SK-N-SH (cell line): ENCODE measurements around the gene CLK1. TPM values are rescaled to one million over a fixed set of nuclear protein-coding genes. Genes with fewer than 3 reads are reported as not detected.
A peak's percentile ranks its signal among the peaks of the same experiment; 100 is the strongest.

Source experiments
- CTCF ChIA-PET: fragments of 300-600, 350-600 bp; formaldehyde crosslinking; extraction: SDS; loops from one replicate; lab custom pipeline; 2021; lab: Yijun Ruan, JAX
- POLR2A ChIA-PET: fragments of 350-600 bp; sonication (Branson Sonifier 250); formaldehyde crosslinking; extraction: SDS; loops from one replicate; lab custom pipeline; 2020; ENCODE audit warnings: antibody characterized with exemption, inconsistent platforms; lab: Yijun Ruan, JAX
- DNase-seq: peaks from one replicate; pipeline ENCODE4 v3.0.0; 2012
- H2AFZ ChIP-seq: fragments of 200-600 bp; sonication (generic); 2 replicates; pipeline ENCODE4 v1.8.1; 2016; ENCODE audit warnings: antibody characterized with exemption, mild to moderate bottlenecking, low read depth
- H3F3A ChIP-seq: fragments of 200-600 bp; sonication (generic); replicated peaks from 2 replicates; pipeline ENCODE3; 2016; ENCODE audit warnings: antibody characterized with exemption, mild to moderate bottlenecking; ENCODE audit not compliant: insufficient read depth
- H3K27ac ChIP-seq, 2 experiments: fragments of 200-500 bp in 1 of 2; fragments of 200-600 bp in 1 of 2; sonication (Bioruptor generic) in 1 of 2; sonication (generic), shearing (Covaris generic) in 1 of 2; 2 replicates each; pipeline versions ENCODE4 v1.5.1 to v1.6.1; 2014 to 2016; ENCODE audit warnings: low read depth in 2 of 2, inconsistent platforms in 1 of 2, low read length in 1 of 2, mild to moderate bottlenecking in 1 of 2, mixed read lengths in 1 of 2
- H3K27me3 ChIP-seq: fragments of 200-600 bp; sonication (generic), shearing (Covaris generic); 2 replicates; pipeline ENCODE4 v1.6.1; 2016; ENCODE audit warnings: mixed run types; ENCODE audit not compliant: insufficient read depth
- H3K36me3 ChIP-seq, 2 experiments: fragments of 200-500 bp in 1 of 2; fragments of 200-600 bp in 1 of 2; sonication (Bioruptor generic) in 1 of 2; sonication (generic) in 1 of 2; replicated peaks in 1 of 2; 2 replicates each; pipeline versions ENCODE3 to v1.5.1; 2014 to 2016; ENCODE audit warnings: low read length in 1 of 2, mild to moderate bottlenecking in 1 of 2; ENCODE audit not compliant: insufficient read depth in 2 of 2, control insufficient read depth in 1 of 2
- H3K4me1 ChIP-seq, 2 experiments: fragments of 200-500 bp in 1 of 2; fragments of 200-600 bp in 1 of 2; sonication (Bioruptor generic) in 1 of 2; sonication (generic), shearing (Covaris generic) in 1 of 2; 2 replicates each; pipeline versions ENCODE4 v1.5.1 to v1.6.1; 2014 to 2016; ENCODE audit warnings: low read depth in 1 of 2, low read length in 1 of 2, mixed run types in 1 of 2; ENCODE audit not compliant: insufficient read depth in 2 of 2, control insufficient read depth in 1 of 2
- H3K4me2 ChIP-seq: fragments of 200-600 bp; sonication (generic), shearing (Covaris generic); 2 replicates; pipeline ENCODE4 v1.6.1; 2017; ENCODE audit warnings: mixed run types
- H3K4me3 ChIP-seq, 2 experiments: fragments of 200-500 bp in 1 of 2; fragments of 200-600 bp in 1 of 2; sonication (Bioruptor generic) in 1 of 2; sonication (generic), shearing (Covaris generic) in 1 of 2; 2 replicates each; pipeline versions ENCODE4 v1.5.1 to v1.8.1; 2014 to 2016; ENCODE audit warnings: low read depth in 2 of 2, inconsistent platforms in 1 of 2, low read length in 1 of 2, mild to moderate bottlenecking in 1 of 2, mixed read lengths in 1 of 2, moderate library complexity in 1 of 2
- H3K79me2 ChIP-seq: fragments of 200-600 bp; sonication (generic); 2 replicates; pipeline ENCODE4 v1.8.1; 2017; ENCODE audit warnings: mild to moderate bottlenecking; ENCODE audit not compliant: insufficient read depth
- H3K9ac ChIP-seq: fragments of 200-600 bp; sonication (generic); 2 replicates; pipeline ENCODE4 v1.6.1; 2017; ENCODE audit warnings: mixed run types
- H3K9me2 ChIP-seq: fragments of 200-600 bp; sonication (generic); 2 replicates; pipeline ENCODE4 v1.6.1; 2017; ENCODE audit warnings: mixed run types
- H3K9me3 ChIP-seq: fragments of 200-600 bp; sonication (generic); 2 replicates; pipeline ENCODE4 v1.6.1; 2017; ENCODE audit warnings: mixed run types, mild to moderate bottlenecking, moderate library complexity
- H4K20me1 ChIP-seq: fragments of 200-600 bp; sonication (generic); 2 replicates; pipeline ENCODE4 v1.6.1; 2017; ENCODE audit warnings: mild to moderate bottlenecking, mixed run types; ENCODE audit not compliant: insufficient read depth
- EZH2phosphoT487 ChIP-seq: fragments of 200-600 bp; sonication (generic); IDR thresholded peaks from 2 replicates; pipeline ENCODE4 v1.6.1; 2017; ENCODE audit warnings: low read depth, mixed run types, mild to moderate bottlenecking, antibody characterized with exemption, moderate library complexity, borderline replicate concordance
- FOSL2 ChIP-seq: IDR thresholded peaks from 2 replicates; pipeline ENCODE4 v1.4.0; 2012; ENCODE audit warnings: low read depth, mild to moderate bottlenecking, moderate library complexity, borderline replicate concordance
- FOXJ3 ChIP-seq: sonication (generic); formaldehyde crosslinking; IDR thresholded peaks from 2 replicates; pipeline ENCODE4 v1.5.1; 2020; ENCODE audit warnings: mild to moderate bottlenecking, missing genetic modification reagents
- GATA2 ChIP-seq: sonication (generic); formaldehyde crosslinking; IDR thresholded peaks from 2 replicates; pipeline ENCODE4 v1.5.0; 2020; ENCODE audit warnings: mild to moderate bottlenecking, missing genetic modification reagents
- NFIC ChIP-seq: IDR thresholded peaks from 2 replicates; pipeline ENCODE4 v1.4.0; 2012; ENCODE audit warnings: borderline replicate concordance
- PBX3 ChIP-seq: IDR thresholded peaks from 2 replicates; pipeline ENCODE4; 2012
- POLR2AphosphoS5 ChIP-seq: IDR thresholded peaks from 2 replicates; pipeline ENCODE4 v1.6.1; 2012; ENCODE audit warnings: low read depth, low read length
- RAD21 ChIP-seq: IDR thresholded peaks from 2 replicates; pipeline ENCODE4 v1.6.1; 2012; ENCODE audit warnings: mild to moderate bottlenecking, low read length
- RCOR1 ChIP-seq: fragments of 150-350 bp; IDR thresholded peaks from 2 replicates; pipeline ENCODE4 v1.6.1; 2017; ENCODE audit warnings: antibody characterized with exemption, low read length
- RXRA ChIP-seq: IDR thresholded peaks from 2 replicates; pipeline ENCODE4 v1.4.0; 2012; ENCODE audit warnings: low read depth, mild to moderate bottlenecking, borderline replicate concordance
- SIN3A ChIP-seq: IDR thresholded peaks from 2 replicates; pipeline ENCODE4 v1.6.1; 2012; ENCODE audit warnings: low read depth, mild to moderate bottlenecking, low read length, moderate library complexity, borderline replicate concordance
- SMC3 ChIP-seq: IDR thresholded peaks from 2 replicates; pipeline ENCODE4 v1.6.1; 2012; ENCODE audit warnings: low read depth, low read length, improper control_type of control experiment
- TEAD4 ChIP-seq: IDR thresholded peaks from 2 replicates; pipeline ENCODE4 v1.4.0; 2012; ENCODE audit warnings: mild to moderate bottlenecking, borderline replicate concordance; ENCODE audit not compliant: insufficient read depth
- WGBS: methylation state at CpG from one replicate; pipeline ENCODE4 v1.1.6; 2017; ENCODE audit warnings: low lambda C conversion rate; 5-methylcytosine and 5-hydroxymethylcytosine counted together
- polyA plus RNA-seq, 3 experiments: library from polyadenylated mRNA; depleted of rRNA; stranded (reverse); fragments of >200 nt; gene quantifications; 2 replicates each; pipeline ENCODE4 v1.2.3, GENCODE V29; 2012
- TF ChIP-seq, protein P1 (sequence below): fragments of 200-600 bp; sonication (generic); IDR thresholded peaks from 2 replicates; pipeline ENCODE4 v1.6.1; 2017; ENCODE audit warnings: antibody characterized with exemption, mild to moderate bottlenecking, moderate library complexity
- TF ChIP-seq, protein P2 (sequence below): fragments of 150-350 bp; IDR thresholded peaks from 2 replicates; pipeline ENCODE4 v1.6.1; 2016; ENCODE audit warnings: mild to moderate bottlenecking, low read depth, low read length
- TF ChIP-seq, protein P3 (sequence below): fragments of 150-350 bp; IDR thresholded peaks from 2 replicates; pipeline ENCODE4 v1.6.1; 2017; ENCODE audit warnings: antibody characterized with exemption, low read length, low read depth, borderline replicate concordance

The CLK1 gene
- polyA plus RNA-seq, 1 of the 3 experiments (the other 2 are of a cell fraction): 31.1 TPM

DNA sequence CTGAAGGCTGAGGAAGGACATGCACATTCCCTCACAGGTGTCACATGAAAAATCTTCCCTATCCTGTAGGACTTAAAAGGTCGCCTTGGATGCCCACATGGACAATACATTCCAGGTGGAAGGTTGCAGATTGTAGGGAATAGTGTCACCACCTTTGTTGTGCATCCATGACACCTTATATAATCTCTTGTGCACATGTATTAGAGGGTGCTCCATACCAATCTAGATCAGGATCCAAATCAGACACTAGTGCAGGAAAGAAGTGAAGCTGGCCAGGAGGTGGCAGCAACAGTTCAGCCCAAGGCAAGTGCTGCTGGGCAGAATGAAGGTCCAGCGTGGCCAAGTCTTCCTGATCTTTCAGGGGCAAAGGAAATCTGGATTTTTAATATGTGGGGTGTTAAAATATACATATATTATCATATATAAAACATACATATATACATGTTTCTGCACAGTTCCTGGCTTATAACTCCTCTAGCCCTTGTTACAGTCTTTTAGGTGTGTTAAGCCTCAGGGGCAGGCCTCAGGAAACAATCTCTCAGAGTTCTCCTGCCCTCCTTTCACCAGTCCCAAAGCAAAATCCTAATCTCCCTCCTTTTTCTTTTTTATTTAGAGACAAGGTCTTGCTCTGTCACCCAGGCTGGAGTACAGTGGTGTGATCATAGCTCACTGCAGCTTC is 41.3 kb upstream of the CLK1 start:
- Histone ChIP-seq H3K9me3 (no peaks in the 10 kb centered on the region), H3K27me3 (no peaks in the 10 kb centered on the region), H3F3A (peaks cover 42% of the 10 kb centered on the region), H3K4me1 (no peaks in the 10 kb centered on the region; a peak in 1 of 4 replicates), H3K4me3 (no peak overlapping the region; a peak in 1 of 4 replicates), H3K9me2 (no peaks in the 10 kb centered on the region), H2AFZ (no peak overlapping the region), H3K79me2 (no peaks in the 10 kb centered on the region), H3K27ac (no peak overlapping the region), H3K36me3 (peaks cover 44 to 64% of the 10 kb centered on the region in 2 experiments), H3K4me2 (no peak overlapping the region), H4K20me1 (no peaks in the 10 kb centered on the region), H3K9ac (no peak overlapping the region)
- CTCF ChIA-PET: interaction anchor here (0.6 to 4.9 kb wide), 24 partner anchors 9 to 326 kb away, joined by 3 to 58 read pairs (median 4); partner anchors contain the start of genes CFLAR, HYCC2 and NDUFB3
- TF ChIP-seq GATA2: no peak
- peak; percentile 74 for TF ChIP-seq SMC3
- no peak for TF ChIP-seq EZH2phosphoT487
- no peak for TF ChIP-seq NFIC
- TF ChIP-seq, protein P1, sequence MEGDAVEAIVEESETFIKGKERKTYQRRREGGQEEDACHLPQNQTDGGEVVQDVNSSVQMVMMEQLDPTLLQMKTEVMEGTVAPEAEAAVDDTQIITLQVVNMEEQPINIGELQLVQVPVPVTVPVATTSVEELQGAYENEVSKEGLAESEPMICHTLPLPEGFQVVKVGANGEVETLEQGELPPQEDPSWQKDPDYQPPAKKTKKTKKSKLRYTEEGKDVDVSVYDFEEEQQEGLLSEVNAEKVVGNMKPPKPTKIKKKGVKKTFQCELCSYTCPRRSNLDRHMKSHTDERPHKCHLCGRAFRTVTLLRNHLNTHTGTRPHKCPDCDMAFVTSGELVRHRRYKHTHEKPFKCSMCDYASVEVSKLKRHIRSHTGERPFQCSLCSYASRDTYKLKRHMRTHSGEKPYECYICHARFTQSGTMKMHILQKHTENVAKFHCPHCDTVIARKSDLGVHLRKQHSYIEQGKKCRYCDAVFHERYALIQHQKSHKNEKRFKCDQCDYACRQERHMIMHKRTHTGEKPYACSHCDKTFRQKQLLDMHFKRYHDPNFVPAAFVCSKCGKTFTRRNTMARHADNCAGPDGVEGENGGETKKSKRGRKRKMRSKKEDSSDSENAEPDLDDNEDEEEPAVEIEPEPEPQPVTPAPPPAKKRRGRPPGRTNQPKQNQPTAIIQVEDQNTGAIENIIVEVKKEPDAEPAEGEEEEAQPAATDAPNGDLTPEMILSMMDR: peak; percentile 78
- TF ChIP-seq RAD21: peak; percentile 75
- no peak for TF ChIP-seq RCOR1
- 0 out of 2 replicates have a peak, but pooled peaks have one; percentile 41 for TF ChIP-seq SIN3A
- TF ChIP-seq PBX3: no peak
- TF ChIP-seq TEAD4: no peak
- no peak for TF ChIP-seq FOSL2
- TF ChIP-seq, protein P2, sequence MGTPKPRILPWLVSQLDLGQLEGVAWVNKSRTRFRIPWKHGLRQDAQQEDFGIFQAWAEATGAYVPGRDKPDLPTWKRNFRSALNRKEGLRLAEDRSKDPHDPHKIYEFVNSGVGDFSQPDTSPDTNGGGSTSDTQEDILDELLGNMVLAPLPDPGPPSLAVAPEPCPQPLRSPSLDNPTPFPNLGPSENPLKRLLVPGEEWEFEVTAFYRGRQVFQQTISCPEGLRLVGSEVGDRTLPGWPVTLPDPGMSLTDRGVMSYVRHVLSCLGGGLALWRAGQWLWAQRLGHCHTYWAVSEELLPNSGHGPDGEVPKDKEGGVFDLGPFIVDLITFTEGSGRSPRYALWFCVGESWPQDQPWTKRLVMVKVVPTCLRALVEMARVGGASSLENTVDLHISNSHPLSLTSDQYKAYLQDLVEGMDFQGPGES: no peak
- TF ChIP-seq RXRA: no peak
- TF ChIP-seq, protein P3, sequence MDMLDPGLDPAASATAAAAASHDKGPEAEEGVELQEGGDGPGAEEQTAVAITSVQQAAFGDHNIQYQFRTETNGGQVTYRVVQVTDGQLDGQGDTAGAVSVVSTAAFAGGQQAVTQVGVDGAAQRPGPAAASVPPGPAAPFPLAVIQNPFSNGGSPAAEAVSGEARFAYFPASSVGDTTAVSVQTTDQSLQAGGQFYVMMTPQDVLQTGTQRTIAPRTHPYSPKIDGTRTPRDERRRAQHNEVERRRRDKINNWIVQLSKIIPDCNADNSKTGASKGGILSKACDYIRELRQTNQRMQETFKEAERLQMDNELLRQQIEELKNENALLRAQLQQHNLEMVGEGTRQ: no peak
- TF ChIP-seq FOXJ3: no peak
- peak; percentile 55; the same call in 1 of the 2 replicates for TF ChIP-seq POLR2AphosphoS5
- peak; percentile 52 for DNase-seq
- POLR2A ChIA-PET: interaction anchor here (1.0 kb wide), 1 partner anchor 42 kb away, joined by 3 read pairs; the partner anchor contains the start of gene CLK1
- 55% methylated on average over 2 of the region's 2 CpGs for WGBS
